Muscle of leg (tissue), 11 donors: ENCODE data around the gene PTPRN2. TPM values are rescaled to one million over a fixed set of nuclear protein-coding genes. Genes with fewer than 3 reads are reported as not detected.
"Not testable (repeated sequence)": the region's sequence is repeated elsewhere in the genome, so short reads cannot be mapped to it uniquely, and the experiment has no call there.

Experiments
- DNase-seq: peaks from one replicate; pipeline ENCODE4 v3.0.0; 2013
- H3K27ac ChIP-seq: one replicate; pipeline ENCODE4 v1.5.1; 2013; ENCODE audit warnings: mild to moderate bottlenecking, low read length, control low read depth
- H3K27me3 ChIP-seq: one replicate; pipeline ENCODE4 v1.6.1; 2013; ENCODE audit warnings: low read length; ENCODE audit not compliant: control insufficient read depth, insufficient read depth
- H3K36me3 ChIP-seq: one replicate; pipeline ENCODE4 v1.6.1; 2013; ENCODE audit warnings: low read length; ENCODE audit not compliant: control insufficient read depth, insufficient read depth
- H3K4me1 ChIP-seq: one replicate; pipeline ENCODE4 v1.6.1; 2013; ENCODE audit warnings: low read length; ENCODE audit not compliant: control insufficient read depth, insufficient read depth
- H3K4me3 ChIP-seq: one replicate; pipeline ENCODE4 v1.5.1; 2013; ENCODE audit warnings: low read length, control low read depth
- H3K9me3 ChIP-seq: replicated peaks from 2 replicates; pipeline ENCODE4 v1.6.1; 2013; ENCODE audit warnings: low read depth, low read length; ENCODE audit not compliant: control insufficient read depth
- WGBS: methylation state at CpG from one replicate; pipeline ENCODE4 v1.1.5; 2013; ENCODE audit warnings: missing lambda C conversion rate; ENCODE audit not compliant: insufficient coverage; 5-methylcytosine and 5-hydroxymethylcytosine counted together
- polyA plus RNA-seq, 8 donors: library from polyadenylated mRNA; unstranded; fragments of 120-200 nt; gene quantifications; one replicate each; pipeline versions ENCODE4 v1.2.1 to v1.2.3, GENCODE V29; 2013; ENCODE audit warnings: inconsistent platforms in 1 of 8, low replicate concordance in 1 of 8; ENCODE audit not compliant: insufficient read length in 8 of 8, insufficient read depth in 1 of 8
- total RNA-seq: library from RNA; stranded (reverse); fragments of 120-200 nt; gene quantifications from one replicate; pipeline ENCODE4 v1.2.4, GENCODE V29; 2013

The PTPRN2 gene
- total and polyA plus RNA-seq, 9 donors: 1.4 to 2.9 (median 2.3) TPM

- 71% methylated on average over 1 of the region's 1 CpG for WGBS
- Histone ChIP-seq H3K9me3 (peaks cover 2% of the 10 kb centered on the region), H3K4me3 (no peak overlapping the region), H3K4me1 (no peaks in the 10 kb centered on the region), H3K27me3 (no peaks in the 10 kb centered on the region), H3K36me3 (no peaks in the 10 kb centered on the region), H3K27ac (no peak overlapping the region)
- no peak for DNase-seq
Observed at GRCh38 chr7:158209435-158209834, 378.2 kb downstream of the PTPRN2 start.

- WGBS: 70% methylated on average over 2 of the region's 6 CpGs
- no peaks in the 10 kb centered on the region for H3K9me3 ChIP-seq
- no peak overlapping the region for H3K4me3 ChIP-seq
- no peak overlapping the region for H3K27ac ChIP-seq
- no peak for DNase-seq
- no peaks in the 10 kb centered on the region for H3K4me1 ChIP-seq
- no peaks in the 10 kb centered on the region for H3K36me3 ChIP-seq
- H3K27me3 ChIP-seq: peaks cover 14% of the 10 kb centered on the region
Observed at GRCh38 chr7:158206341-158206740, 381.3 kb downstream of the PTPRN2 start.

GRCh38 chr7:158204453-158204852, 383.2 kb downstream of the PTPRN2 start:
- H3K36me3 ChIP-seq: no peaks in the 10 kb centered on the region
- no peaks in the 10 kb centered on the region for H3K4me1 ChIP-seq
- H3K27me3 ChIP-seq: peaks cover 14% of the 10 kb centered on the region
- no peak overlapping the region for H3K4me3 ChIP-seq
- no peaks in the 10 kb centered on the region for H3K9me3 ChIP-seq
- no CpG with 5 or more reads among the region's 4 CpGs for WGBS
- no peak for DNase-seq
- no peak overlapping the region for H3K27ac ChIP-seq

- H3K27ac ChIP-seq, H3K9me3 ChIP-seq, H3K4me1 ChIP-seq, H3K4me3 ChIP-seq, DNase-seq, H3K36me3 ChIP-seq: not testable (repeated sequence)
- WGBS: 8% methylated on average over 34 of the region's 42 CpGs
- peaks cover 14% of the 10 kb centered on the region for H3K27me3 ChIP-seq
Observed at GRCh38 chr7:158203948-158204347, 383.7 kb downstream of the PTPRN2 start.

GRCh38 chr7:158194365-158194900, 393.2 kb downstream of the PTPRN2 start:
- Histone ChIP-seq H3K4me1 (no peaks in the 10 kb centered on the region), H3K9me3 (peaks cover 38% of the 10 kb centered on the region), H3K4me3 (no peak overlapping the region), H3K27me3 (no peaks in the 10 kb centered on the region), H3K36me3 (no peaks in the 10 kb centered on the region), H3K27ac (no peak overlapping the region)
- DNase-seq: no peak
- 88% methylated on average over 14 of the region's 15 CpGs for WGBS

- 90% methylated on average over 10 of the region's 14 CpGs for WGBS
- Histone ChIP-seq H3K27me3 (no peaks in the 10 kb centered on the region), H3K9me3 (peaks cover 37% of the 10 kb centered on the region), H3K36me3 (no peaks in the 10 kb centered on the region), H3K4me3 (no peak overlapping the region), H3K4me1 (no peaks in the 10 kb centered on the region), H3K27ac (no peak overlapping the region)
- no peak for DNase-seq
Observed at GRCh38 chr7:158193446-158193845, 394.2 kb downstream of the PTPRN2 start.

- H3K27me3 ChIP-seq: no peaks in the 10 kb centered on the region
- WGBS: 77% methylated on average over 18 of the region's 18 CpGs
- H3K4me1 ChIP-seq: no peaks in the 10 kb centered on the region
Observed at GRCh38 chr7:158192956-158193355, 394.7 kb downstream of the PTPRN2 start.

GRCh38 chr7:158192184-158192835, 395.3 kb downstream of the PTPRN2 start:
- no peak overlapping the region for H3K27ac ChIP-seq
- no peak overlapping the region for H3K4me3 ChIP-seq
- H3K36me3 ChIP-seq: no peaks in the 10 kb centered on the region
- DNase-seq: no peak
- no peaks in the 10 kb centered on the region for H3K27me3 ChIP-seq
- no peaks in the 10 kb centered on the region for H3K4me1 ChIP-seq
- H3K9me3 ChIP-seq: peaks cover 37% of the 10 kb centered on the region
- 85% methylated on average over 27 of the region's 28 CpGs for WGBS

More at GRCh38 chr7:158192956-158193355, 394.7 kb downstream of the PTPRN2 start:
- no peak for DNase-seq
- peaks cover 37% of the 10 kb centered on the region for H3K9me3 ChIP-seq
- H3K36me3 ChIP-seq: no peaks in the 10 kb centered on the region
- no peak overlapping the region for H3K4me3 ChIP-seq
- H3K27ac ChIP-seq: no peak overlapping the region

GRCh38 chr7:158191671-158192070, 396.0 kb downstream of the PTPRN2 start:
- DNase-seq: no peak
- no peak overlapping the region for H3K4me3 ChIP-seq
- no peak overlapping the region for H3K27ac ChIP-seq
- H3K4me1 ChIP-seq: no peaks in the 10 kb centered on the region
- no peaks in the 10 kb centered on the region for H3K36me3 ChIP-seq
- no peaks in the 10 kb centered on the region for H3K27me3 ChIP-seq
- 89% methylated on average over 7 of the region's 8 CpGs for WGBS
- H3K9me3 ChIP-seq: peaks cover 34% of the 10 kb centered on the region

GRCh38 chr7:158190756-158191155, 396.9 kb downstream of the PTPRN2 start:
- H3K4me3 ChIP-seq: no peak overlapping the region
- peaks cover 33% of the 10 kb centered on the region for H3K9me3 ChIP-seq
- H3K27ac ChIP-seq: no peak overlapping the region
- H3K4me1 ChIP-seq: no peaks in the 10 kb centered on the region
- 83% methylated on average over 8 of the region's 11 CpGs for WGBS
- no peak for DNase-seq
- no peaks in the 10 kb centered on the region for H3K27me3 ChIP-seq
- H3K36me3 ChIP-seq: no peaks in the 10 kb centered on the region
